ENCODE measurements around the gene LSM7. TPM values are rescaled to one million over a fixed set of nuclear protein-coding genes. Genes with fewer than 3 reads are reported as not detected.

The LSM7 gene
- total RNA-seq, 3 donors from 2014 or later = 60.3 to 111 (median 93.1) TPM

DNA sequence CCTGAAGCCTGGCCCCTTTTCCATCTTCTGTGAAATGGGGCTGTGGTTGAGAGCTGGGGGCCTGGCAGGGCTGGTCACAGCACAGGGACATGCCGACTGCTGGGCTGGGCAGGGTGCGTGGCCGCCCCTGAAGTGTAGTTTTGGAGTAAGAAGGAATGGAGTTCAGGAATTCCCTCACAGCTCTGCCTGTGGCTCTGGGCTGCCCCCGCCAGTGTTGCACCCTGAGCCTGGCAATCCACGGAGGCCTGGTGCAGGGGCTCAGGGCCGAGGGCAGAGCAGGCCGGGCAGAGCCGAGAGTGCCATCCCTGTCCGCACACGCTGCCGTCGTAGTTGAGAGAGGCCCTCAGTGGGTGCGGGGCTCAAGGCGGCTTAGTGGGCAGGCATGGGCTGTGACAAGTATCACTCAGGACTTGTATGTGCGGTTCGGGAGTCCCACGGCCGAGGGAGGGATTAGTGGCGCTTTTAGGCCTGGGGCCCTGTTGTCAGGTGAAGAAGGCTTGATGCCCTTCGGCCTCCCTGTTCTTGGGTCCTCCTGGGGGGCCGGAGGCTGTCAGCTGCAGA lies 9.7 kb upstream of the LSM7 start:
- DNase-seq (peak in 1 of 3 donors; percentile 38), ATAC-seq (no peak)
- H3K4me1 ChIP-seq (ENCODE audit: low read depth) = peaks cover 21% of the 10 kb centered on the region
- no peaks in the 10 kb centered on the region for H3K9me3 ChIP-seq
- H3K4me3 ChIP-seq = no peak overlapping the region
- intact Hi-C loops (cut with DNase I, micrococcal nuclease) = no loop called here
- TF ChIP-seq, protein P1, sequence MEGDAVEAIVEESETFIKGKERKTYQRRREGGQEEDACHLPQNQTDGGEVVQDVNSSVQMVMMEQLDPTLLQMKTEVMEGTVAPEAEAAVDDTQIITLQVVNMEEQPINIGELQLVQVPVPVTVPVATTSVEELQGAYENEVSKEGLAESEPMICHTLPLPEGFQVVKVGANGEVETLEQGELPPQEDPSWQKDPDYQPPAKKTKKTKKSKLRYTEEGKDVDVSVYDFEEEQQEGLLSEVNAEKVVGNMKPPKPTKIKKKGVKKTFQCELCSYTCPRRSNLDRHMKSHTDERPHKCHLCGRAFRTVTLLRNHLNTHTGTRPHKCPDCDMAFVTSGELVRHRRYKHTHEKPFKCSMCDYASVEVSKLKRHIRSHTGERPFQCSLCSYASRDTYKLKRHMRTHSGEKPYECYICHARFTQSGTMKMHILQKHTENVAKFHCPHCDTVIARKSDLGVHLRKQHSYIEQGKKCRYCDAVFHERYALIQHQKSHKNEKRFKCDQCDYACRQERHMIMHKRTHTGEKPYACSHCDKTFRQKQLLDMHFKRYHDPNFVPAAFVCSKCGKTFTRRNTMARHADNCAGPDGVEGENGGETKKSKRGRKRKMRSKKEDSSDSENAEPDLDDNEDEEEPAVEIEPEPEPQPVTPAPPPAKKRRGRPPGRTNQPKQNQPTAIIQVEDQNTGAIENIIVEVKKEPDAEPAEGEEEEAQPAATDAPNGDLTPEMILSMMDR (IDR thresholded peaks at IDR 0.05) = no peak
- no peaks in the 10 kb centered on the region for H3K36me3 ChIP-seq (ENCODE audit: low read depth)

DNA sequence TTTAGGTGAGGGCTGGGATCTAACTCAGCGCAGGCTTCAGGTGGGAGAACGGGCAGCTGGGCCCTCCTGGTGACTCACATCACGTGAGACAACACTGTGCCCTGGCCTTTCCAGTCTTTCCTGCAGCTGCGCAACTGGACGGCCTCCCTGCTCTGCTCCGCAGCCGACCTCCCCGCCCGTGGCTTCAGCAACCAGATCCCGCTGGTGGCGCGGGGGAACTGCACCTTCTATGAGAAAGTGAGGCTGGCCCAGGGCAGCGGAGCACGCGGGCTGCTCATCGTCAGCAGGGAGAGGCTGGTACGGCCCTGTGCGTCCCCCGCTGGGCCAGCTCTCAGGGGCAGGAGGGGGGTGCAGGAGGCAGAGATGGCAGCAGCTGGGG lies 8.9 kb upstream of the LSM7 start:
- Histone ChIP-seq H3K4me3 (no peak overlapping the region), H3K9me3 (no peaks in the 10 kb centered on the region), H3K4me1 (ENCODE audit: low read depth) (peaks cover 26% of the 10 kb centered on the region), H3K36me3 (ENCODE audit: low read depth) (no peaks in the 10 kb centered on the region)
- intact Hi-C loops (cut with DNase I, micrococcal nuclease) = no loop called here
- no peak for ATAC-seq
- DNase-seq = peak in 1 of 3 donors; percentile 48
- TF ChIP-seq, protein P1 (IDR thresholded peaks at IDR 0.05) = no peak

DNA sequence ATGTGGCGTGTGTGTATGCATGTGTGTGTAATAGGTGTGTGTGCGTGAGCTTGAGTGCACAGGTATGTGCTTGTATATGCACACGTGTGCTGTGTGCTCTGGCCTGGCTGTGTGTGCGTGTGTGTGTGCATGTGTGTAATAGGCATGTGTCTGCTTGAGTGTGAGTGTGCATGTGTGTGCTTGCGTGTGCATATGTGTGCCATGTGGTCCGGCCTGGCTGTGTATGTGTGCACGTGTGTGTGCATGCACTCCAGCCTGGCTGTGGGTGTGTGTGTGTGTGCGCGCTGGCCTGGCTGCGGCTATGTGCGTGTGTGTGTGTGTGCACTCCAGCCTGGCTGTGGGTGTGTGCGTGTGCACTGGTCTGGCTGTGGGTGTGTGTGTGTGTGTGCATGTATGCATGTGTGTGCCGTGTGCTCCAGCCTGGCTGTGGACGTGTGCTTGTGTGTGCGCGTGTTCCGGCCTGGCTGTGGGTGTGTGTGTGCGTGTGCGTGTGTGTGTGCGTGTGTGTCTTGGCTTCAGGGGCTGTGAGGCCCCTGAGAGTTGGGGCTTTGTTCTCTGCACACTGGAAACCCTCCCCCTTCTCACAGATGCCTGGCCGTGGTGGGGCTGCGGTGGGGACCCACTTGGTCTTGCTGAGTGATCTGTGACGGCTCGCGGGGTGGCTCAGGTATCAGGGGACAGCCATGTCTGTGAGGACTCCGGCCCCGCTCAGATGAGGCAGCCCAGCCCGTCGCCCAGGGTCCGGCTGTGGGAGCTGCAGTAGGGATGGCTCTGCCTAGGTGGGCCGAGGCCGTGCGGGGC lies 8.3 kb upstream of the LSM7 start:
- Histone ChIP-seq H3K4me3 (no peak overlapping the region), H3K36me3 (ENCODE audit: low read depth) (no peaks in the 10 kb centered on the region), H3K9me3 (no peaks in the 10 kb centered on the region), H3K4me1 (ENCODE audit: low read depth) (peaks cover 28% of the 10 kb centered on the region)
- TF ChIP-seq, protein P1 (IDR thresholded peaks at IDR 0.05) = no peak
- intact Hi-C loops (cut with DNase I, micrococcal nuclease) = no loop called here
- DNase-seq = peak in 1 of 3 donors; percentile 53
- no peak for ATAC-seq

DNA sequence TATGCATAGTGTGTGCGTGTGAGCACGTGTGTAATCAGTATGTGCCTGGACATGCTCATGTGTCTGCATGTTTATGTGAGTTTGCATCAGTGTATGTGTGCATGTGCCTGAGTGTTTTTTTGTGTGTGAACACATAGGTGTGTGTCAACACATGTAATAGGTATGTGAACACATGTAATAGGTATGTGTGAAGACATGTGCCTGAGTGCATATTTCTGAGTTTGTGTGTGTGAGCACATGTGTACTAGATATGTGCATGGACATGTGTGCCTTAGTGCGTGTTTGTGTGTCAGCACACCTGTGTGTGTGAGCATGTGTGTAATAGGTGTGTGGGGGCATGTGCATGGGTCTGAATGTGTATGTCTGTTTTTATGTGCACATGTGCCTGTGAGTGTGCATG lies 7.5 kb upstream of the LSM7 start:
- H3K4me1 ChIP-seq (ENCODE audit: low read depth) = peaks cover 34% of the 10 kb centered on the region
- intact Hi-C loops (cut with DNase I, micrococcal nuclease) = no loop called here
- ATAC-seq (no peak), DNase-seq (no peak)
- H3K36me3 ChIP-seq (ENCODE audit: low read depth) = no peaks in the 10 kb centered on the region
- H3K4me3 ChIP-seq = no peak overlapping the region
- H3K9me3 ChIP-seq = no peaks in the 10 kb centered on the region
- TF ChIP-seq, protein P1 (IDR thresholded peaks at IDR 0.05) = no peak

DNA sequence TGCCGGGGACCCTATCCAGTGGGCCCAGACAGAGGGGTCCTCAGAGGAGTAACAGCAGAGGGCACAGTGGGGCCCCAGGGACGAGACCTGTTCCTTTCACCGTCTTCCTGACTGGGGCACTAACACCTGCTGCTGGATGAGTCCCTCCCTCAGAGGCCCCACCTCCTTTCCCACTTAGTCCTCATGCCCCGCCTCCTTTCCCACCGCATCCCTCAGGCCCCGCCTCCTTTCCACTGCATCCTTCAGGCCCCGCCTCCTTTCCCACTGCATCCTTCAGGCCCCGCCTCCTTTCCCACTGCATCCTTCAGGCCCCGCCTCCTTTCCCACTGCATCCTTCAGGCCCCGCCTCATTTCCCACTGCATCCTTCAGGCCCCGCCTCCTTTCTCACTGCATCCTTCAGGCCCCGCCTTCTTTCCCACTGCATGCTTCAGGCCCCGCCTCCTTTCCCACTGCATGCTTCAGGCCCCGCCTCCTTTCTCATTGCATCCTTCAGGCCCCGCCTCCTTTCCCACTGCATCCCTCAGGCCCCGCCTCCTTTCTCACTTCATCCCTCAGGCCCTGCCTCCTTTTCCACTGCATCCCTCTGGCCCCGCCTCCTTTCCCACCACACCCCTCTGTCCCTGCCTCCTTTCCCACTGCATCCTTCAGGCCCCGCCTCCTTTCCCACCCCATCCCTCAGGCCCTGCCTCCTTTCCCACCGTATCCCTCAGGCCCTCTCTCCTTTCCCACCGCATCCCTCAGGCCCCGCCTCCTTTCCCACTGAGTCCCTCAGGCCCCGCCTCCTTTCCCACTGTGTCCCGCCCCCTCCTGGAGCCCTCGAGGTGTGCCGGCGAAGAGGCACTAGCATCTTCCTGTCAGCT lies 6.8 kb upstream of the LSM7 start:
- ATAC-seq = no peak
- Histone ChIP-seq H3K36me3 (ENCODE audit: low read depth) (no peaks in the 10 kb centered on the region), H3K4me3 (no peak overlapping the region), H3K9me3 (no peaks in the 10 kb centered on the region), H3K4me1 (ENCODE audit: low read depth) (peaks cover 39% of the 10 kb centered on the region)
- TF ChIP-seq, protein P1 (IDR thresholded peaks at IDR 0.05) = no peak
- DNase-seq = peak in 1 of 3 donors; percentile 51
- intact Hi-C loops (cut with DNase I, micrococcal nuclease) = no loop called here

Data from mucosa of descending colon (tissue), 3 donors.